GM12864 (cell line): ENCODE measurements around the gene AHI1.
A peak's percentile ranks its signal among the peaks of the same experiment; 100 is the strongest.

ENCODE experiments used
- DNase-seq: peaks from one replicate; pipeline ENCODE4 v3.0.0-alpha.2; 2011; ENCODE audit warnings: low read depth
- H3K4me3 ChIP-seq: 2 replicates; pipeline ENCODE4 v1.5.1; 2011; ENCODE audit warnings: mild to moderate bottlenecking, low read depth, low read length, control low read depth
- TF ChIP-seq, protein P1 (sequence below): IDR thresholded peaks from 2 replicates; pipeline ENCODE4 v1.5.1; 2011; ENCODE audit warnings: low read depth, mild to moderate bottlenecking, moderate library complexity, low read length, control low read depth, inconsistent platforms; ENCODE audit errors: missing control alignments

Gene AHI1

DNA sequence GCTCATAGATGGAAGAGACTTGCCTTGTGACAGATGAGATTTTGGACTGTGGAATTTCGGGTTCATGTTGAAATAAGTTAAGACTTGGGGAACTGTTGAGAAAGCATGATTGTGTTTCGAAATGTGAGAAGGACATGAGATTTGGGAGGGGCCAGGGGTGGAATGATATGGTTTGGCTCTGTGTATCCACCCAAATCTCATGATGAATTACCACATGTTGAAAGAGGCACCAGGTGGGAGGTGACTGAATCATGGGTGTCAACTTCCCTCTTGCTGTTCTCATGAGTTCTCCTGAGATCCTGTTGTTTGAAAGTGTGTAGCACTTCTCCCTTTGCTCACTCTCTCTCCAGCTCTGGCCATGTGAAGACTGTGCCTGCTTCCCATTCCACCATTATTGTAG is 17.9 kb downstream of the AHI1 start:
- no peak for DNase-seq
- TF ChIP-seq, protein P1, sequence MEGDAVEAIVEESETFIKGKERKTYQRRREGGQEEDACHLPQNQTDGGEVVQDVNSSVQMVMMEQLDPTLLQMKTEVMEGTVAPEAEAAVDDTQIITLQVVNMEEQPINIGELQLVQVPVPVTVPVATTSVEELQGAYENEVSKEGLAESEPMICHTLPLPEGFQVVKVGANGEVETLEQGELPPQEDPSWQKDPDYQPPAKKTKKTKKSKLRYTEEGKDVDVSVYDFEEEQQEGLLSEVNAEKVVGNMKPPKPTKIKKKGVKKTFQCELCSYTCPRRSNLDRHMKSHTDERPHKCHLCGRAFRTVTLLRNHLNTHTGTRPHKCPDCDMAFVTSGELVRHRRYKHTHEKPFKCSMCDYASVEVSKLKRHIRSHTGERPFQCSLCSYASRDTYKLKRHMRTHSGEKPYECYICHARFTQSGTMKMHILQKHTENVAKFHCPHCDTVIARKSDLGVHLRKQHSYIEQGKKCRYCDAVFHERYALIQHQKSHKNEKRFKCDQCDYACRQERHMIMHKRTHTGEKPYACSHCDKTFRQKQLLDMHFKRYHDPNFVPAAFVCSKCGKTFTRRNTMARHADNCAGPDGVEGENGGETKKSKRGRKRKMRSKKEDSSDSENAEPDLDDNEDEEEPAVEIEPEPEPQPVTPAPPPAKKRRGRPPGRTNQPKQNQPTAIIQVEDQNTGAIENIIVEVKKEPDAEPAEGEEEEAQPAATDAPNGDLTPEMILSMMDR = no peak
- no peak overlapping the region for H3K4me3 ChIP-seq

DNA sequence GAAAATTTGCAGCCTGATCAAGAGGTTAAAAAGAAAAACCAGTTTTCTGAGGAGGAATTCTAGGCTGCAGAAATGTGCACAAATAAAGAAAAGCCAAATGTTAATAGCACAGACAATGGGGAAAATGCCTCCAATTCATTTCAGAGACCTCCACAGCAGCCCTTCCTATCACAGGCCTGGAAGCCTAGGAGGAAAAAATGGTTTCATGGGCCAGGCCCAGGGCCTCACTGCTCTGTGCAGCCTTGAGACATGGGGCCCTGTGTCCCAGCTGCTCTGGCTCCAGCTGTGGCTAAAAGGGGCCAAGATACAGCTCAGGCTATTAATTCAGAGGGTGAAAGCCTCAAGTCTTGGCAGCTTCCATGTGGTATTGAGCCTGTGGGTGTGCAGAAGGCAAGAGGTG is 18.9 kb downstream of the AHI1 start:
- DNase-seq = no peak
- H3K4me3 ChIP-seq = no peak overlapping the region
- TF ChIP-seq, protein P1 = no peak

DNA sequence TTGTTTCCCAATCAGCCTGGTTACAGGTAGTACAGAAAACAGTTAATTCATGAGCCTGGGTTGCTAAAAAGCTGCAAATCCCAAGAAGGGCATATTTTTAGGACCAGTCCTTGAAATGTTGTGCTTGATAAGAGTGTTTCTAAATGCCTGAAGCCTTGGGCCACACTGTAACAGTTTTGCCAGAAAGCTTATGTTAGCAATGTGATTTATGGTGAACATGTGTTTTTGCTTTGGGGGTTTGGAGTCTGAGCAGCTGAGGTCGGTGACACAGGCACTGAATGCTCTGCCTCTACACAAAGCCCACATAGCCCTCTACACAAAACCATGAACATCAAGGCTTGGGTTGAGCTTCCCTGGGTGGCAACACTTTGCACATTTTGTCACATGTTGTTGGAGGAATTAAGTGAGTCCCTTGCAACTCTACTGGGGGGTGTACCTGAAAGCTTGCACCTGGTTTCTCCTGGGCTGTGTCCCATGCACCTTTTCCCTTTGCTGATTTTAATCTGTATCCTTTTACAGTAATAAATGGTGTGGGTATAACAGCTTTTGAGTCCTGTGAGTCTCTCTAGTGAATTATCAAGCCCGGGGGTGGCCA is 22.2 kb downstream of the AHI1 start:
- DNase-seq = no peak
- H3K4me3 ChIP-seq = no peak overlapping the region
- TF ChIP-seq, protein P1 = no peak

DNA sequence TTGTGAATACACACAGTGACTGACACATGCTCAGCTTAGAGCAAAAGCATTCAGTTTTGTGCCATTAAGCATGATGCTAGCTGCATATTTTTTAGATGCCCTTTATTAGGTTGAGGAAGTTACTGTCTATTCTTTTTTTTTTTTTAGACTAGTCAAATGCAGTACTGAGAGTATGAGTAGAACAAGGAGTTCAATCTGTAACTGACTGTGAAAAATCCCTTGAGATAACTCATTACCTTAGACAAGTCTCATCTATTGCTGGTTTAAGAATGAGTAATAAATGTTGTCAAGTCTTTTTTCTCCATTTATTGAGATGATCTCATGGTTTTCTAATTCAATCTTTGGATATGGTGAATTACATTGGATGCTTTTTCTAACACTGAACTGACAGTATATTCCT is 23.2 kb downstream of the AHI1 start:
- TF ChIP-seq, protein P1 = no peak
- no peak overlapping the region for H3K4me3 ChIP-seq
- no peak for DNase-seq

DNA sequence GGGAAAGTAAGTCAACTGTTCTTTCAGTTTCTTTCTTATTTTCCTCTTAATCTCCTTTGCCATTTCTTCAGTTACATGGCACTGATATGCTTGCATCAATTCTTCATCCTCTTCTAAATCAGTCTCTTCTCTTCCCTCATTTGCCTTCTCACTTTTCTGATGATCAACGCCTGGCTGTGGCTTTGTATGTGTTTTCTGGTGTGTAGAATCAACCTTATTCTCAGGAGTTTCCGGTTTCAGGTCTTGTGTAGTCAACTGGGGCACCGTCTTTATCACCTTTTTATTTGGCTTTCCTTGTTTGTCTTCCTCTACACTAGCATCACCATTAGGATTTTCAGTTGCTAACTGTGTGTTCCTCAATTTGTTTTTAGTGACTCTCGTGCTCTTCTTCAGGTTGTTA is 31.6 kb downstream of the AHI1 start:
- DNase-seq = no peak
- H3K4me3 ChIP-seq = no peak overlapping the region
- TF ChIP-seq, protein P1 = no peak

DNA sequence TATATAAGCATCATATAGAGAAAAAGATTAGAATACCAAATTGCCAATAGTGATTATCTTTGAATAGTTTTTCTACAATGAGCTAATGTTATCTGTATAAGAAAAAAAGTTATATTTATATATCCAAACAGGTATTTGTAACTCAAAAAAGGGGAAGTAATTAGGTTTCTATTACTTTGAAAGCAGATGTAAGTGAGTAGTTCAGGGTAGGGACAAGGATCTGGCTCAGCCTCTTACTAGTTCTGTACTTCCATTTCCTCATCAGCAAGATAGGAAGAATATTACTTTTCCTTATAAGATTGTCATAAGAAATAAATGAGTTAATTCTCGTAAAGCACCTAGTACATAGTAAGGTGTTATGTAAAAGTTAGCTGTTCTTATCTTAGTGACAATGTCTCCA is 32.2 kb downstream of the AHI1 start:
- H3K4me3 ChIP-seq = no peak overlapping the region
- DNase-seq = no peak
- TF ChIP-seq, protein P1 = no peak

DNA sequence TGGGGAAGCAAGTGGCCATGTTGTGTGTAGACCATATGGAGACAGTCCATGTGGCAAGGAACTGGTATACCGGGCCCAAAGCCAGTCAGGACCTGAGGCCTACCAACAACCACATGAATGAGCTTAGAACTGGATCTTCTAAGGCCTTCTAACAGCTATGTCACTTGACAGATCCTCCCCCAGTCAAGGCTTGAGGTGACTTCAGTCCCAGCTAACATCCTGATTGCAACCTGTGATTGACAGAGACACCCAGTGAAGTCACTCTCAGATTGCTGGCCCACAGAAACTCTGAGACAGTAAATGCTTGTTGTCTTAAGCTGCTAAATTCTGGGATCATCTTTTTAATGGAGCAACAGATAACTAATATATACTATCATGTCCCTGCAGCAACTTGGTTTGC is 32.9 kb downstream of the AHI1 start:
- peak; percentile 38 for DNase-seq
- H3K4me3 ChIP-seq = no peak overlapping the region
- TF ChIP-seq, protein P1 = no peak
